GM13977 (cell line): Measurements from ENCODE around the gene FNDC7.
"Not testable (repeated sequence)": the region's sequence is repeated elsewhere in the genome, so short reads cannot be mapped to it uniquely, and the experiment has no call there.

Source experiments
- DNase-seq: peaks from one replicate; pipeline ENCODE4 v3.0.0; 2012; ENCODE audit warnings: low spot score
- in situ Hi-C: fragments of 300-500 bp; cut with MboI; formaldehyde crosslinking; loops from one replicate; pipeline ENCODE4 v1.12.0; 2022; ENCODE audit warnings: low sequenced_read_pairs, low pct_unique_long_range_greater_than_20kb, mixed read lengths, inconsistent platforms; ENCODE audit not compliant: unreplicated experiment
- TF ChIP-seq, protein P1 (sequence below): IDR thresholded peaks from 2 replicates; pipeline ENCODE4 v1.5.1; 2012; ENCODE audit warnings: mild to moderate bottlenecking, control low read depth; ENCODE audit not compliant: insufficient read depth; ENCODE audit errors: extremely low read depth, missing control alignments

The FNDC7 gene

DNA sequence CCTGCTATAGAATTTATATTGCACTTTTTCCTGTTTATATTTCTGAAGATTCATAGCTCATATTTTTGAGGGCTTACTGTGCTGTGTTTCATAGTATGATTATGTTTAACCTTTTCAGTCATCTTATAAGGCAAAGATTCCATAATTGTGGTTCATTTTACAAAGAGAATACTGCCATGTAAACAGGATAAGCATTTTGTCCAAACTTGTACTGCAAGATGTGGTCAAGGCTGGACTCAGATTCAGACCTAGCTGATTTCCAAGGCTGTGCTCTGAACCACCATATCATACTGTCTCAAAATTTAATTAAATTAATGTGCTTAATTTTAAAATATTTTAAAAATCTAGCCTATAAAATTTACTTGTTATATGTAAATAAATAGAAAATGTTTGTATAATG is 65.1 kb downstream of the FNDC7 start:
- DNase-seq = no peak
- in situ Hi-C loops = no loop called here
- TF ChIP-seq, protein P1, sequence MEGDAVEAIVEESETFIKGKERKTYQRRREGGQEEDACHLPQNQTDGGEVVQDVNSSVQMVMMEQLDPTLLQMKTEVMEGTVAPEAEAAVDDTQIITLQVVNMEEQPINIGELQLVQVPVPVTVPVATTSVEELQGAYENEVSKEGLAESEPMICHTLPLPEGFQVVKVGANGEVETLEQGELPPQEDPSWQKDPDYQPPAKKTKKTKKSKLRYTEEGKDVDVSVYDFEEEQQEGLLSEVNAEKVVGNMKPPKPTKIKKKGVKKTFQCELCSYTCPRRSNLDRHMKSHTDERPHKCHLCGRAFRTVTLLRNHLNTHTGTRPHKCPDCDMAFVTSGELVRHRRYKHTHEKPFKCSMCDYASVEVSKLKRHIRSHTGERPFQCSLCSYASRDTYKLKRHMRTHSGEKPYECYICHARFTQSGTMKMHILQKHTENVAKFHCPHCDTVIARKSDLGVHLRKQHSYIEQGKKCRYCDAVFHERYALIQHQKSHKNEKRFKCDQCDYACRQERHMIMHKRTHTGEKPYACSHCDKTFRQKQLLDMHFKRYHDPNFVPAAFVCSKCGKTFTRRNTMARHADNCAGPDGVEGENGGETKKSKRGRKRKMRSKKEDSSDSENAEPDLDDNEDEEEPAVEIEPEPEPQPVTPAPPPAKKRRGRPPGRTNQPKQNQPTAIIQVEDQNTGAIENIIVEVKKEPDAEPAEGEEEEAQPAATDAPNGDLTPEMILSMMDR = no peak

GRCh38 chr1:108779455-108779854 is 66.7 kb downstream of the FNDC7 start:
- no peak for DNase-seq
- in situ Hi-C loops = no loop called here
- TF ChIP-seq, protein P1 = no peak

DNA sequence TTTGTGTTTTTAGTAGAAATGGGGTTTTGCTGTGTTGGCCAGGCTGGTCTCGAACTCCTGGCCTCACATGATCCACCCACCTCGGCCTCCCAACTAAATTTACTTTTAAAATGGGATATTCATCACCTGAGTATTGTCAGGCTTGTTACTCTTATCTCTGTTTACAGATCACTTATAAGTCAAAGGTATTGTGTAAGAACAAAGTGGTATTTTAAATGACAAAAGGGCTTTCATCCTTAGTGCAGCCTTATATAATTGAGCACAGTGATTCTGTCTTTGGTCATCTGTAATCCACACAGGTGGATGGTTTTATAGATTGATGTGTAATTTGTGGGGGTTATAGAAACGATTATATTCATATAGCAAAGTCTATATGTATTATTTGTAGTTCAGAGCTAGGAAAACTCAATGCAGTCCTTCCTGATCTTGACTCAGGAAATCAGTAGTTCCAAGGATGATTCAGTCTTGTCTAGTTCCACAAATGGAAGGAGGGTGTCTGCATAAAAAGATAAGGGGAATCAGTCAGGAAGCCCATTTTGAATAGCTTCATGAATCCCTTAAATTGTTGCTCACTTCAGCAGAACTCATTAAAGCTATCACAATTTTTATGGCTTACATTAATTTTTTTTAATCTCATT is 68.3 kb downstream of the FNDC7 start:
- TF ChIP-seq, protein P1 = no peak
- in situ Hi-C loops = no loop called here
- no peak for DNase-seq

DNA sequence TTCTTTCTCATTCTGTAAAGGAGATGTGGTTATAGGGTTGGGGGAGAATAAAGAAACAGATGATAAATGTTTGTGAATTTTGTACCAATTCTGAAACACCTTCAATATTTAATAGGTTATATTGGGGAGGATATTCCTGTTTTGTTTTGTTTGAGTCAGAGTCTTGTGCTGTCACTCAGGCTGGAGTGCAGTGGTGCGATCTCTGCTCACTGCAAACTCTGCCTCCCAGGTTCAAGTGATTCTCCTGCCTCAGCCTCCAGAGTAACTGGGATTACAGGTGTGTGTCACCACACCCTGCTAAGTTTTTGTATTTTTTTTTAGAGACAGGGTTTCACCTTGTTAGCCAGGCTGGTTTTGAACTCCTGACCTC is 68.9 kb downstream of the FNDC7 start:
- DNase-seq, in situ Hi-C loops: not testable (repeated sequence)

DNA sequence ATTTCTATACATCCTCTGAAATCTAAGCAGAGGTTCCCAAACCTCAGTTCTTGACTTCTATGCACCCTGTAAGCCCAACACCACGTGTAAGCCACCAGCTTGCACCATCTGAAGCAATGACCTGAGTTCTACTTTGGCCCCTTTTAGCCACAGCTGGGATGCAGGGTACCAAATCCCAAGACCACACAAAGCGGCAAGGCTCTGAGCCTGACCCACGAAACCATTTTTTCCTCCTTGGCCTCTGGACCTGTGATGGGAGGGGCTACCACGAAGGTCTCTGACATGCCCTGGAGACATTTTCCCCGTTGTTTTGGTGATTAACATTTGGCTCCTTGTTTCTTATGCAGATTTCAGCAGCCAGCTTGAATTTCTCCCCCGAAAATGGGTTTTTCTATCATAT is 72.6 kb downstream of the FNDC7 start:
- no peak for DNase-seq
- TF ChIP-seq, protein P1 = no peak
- in situ Hi-C loops = no loop called here

- TF ChIP-seq, protein P1 = no peak
- no peak for DNase-seq
- in situ Hi-C loops = no loop called here
These were observed 73.2 kb downstream of the FNDC7 start for GRCh38 chr1:108785880-108786279.

DNA sequence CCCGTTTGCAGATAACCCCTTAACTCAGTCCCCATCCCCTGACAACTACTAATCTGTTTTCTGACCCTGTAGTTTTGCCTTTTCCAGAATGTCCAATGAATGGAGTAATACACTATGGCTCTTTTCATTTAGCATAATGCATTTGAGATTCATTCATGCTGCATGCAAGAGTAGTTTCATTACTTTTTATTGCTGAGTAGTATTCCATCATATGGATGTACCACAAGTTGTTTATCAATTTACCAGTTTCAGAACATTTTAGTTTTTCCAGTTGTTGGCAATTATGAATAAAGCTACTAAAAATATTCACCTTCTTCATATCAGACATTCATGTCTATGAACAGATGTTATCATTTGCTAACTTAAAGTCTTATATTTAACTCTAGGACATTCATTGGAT is 79.1 kb downstream of the FNDC7 start:
- in situ Hi-C loops = no loop called here
- TF ChIP-seq, protein P1 = no peak
- no peak for DNase-seq
